IMR-90 (cell line): Measurements from ENCODE around the gene CSRP1. TPM values are rescaled to one million over a fixed set of nuclear protein-coding genes. Genes with fewer than 3 reads are reported as not detected.

ENCODE experiments used
- ATAC-seq: fragments of 200-7000 bp; cut with Tn5 transposase; 2 replicates; pipeline ENCODE4 v1.9.1; 2020; ENCODE audit warnings: low read depth, mild to moderate bottlenecking, moderate library complexity
- BruUV-seq: library from RNA; stranded (reverse); fragments of 400-500 nt; replicated peaks from 2 replicates; lab custom pipeline; 2021; lab: Mats Ljungman, UMichigan
- CTCF ChIA-PET: fragments of 300-600 bp; formaldehyde crosslinking; extraction: SDS; loops from one replicate; lab custom pipeline; 2021; ENCODE audit warnings: antibody characterized with exemption; lab: Yijun Ruan, JAX
- POLR2A ChIA-PET: fragments of 300-600 bp; sonication (Branson Sonifier 250); formaldehyde crosslinking; loops from one replicate; lab custom pipeline; 2022; ENCODE audit warnings: antibody characterized with exemption; ENCODE audit not compliant: unreplicated experiment; lab: Charles Lee
- DNase-seq: peaks from one replicate; pipeline ENCODE4 v3.0.0; 2013
- H2AFZ ChIP-seq: replicated peaks from 2 replicates; pipeline ENCODE3; 2013; ENCODE audit warnings: low read length, mild to moderate bottlenecking; ENCODE audit not compliant: poor library complexity
- H2AK5ac ChIP-seq: 2 replicates; pipeline ENCODE4 v1.6.1; 2013; ENCODE audit warnings: low read depth, low read length, inconsistent platforms
- H2AK9ac ChIP-seq: replicated peaks from 2 replicates; pipeline ENCODE3; 2013; ENCODE audit warnings: mild to moderate bottlenecking, low read depth, low read length, moderate library complexity; ENCODE audit not compliant: poor library complexity
- H2BK120ac ChIP-seq: 2 replicates; pipeline ENCODE4 v1.6.1; 2013; ENCODE audit warnings: low read depth, low read length, inconsistent platforms
- H2BK15ac ChIP-seq: 3 replicates; pipeline ENCODE4 v1.6.1; 2013; ENCODE audit warnings: low read depth, low read length, inconsistent platforms
- H2BK20ac ChIP-seq: 2 replicates; pipeline ENCODE4 v1.6.1; 2013; ENCODE audit warnings: low read depth, mild to moderate bottlenecking, inconsistent platforms, low read length, moderate library complexity
- H2BK5ac ChIP-seq: 2 replicates; pipeline ENCODE4 v1.6.1; 2013; ENCODE audit warnings: mild to moderate bottlenecking, low read depth, low read length, inconsistent platforms; ENCODE audit not compliant: poor library complexity, severe bottlenecking
- H3K14ac ChIP-seq: replicated peaks from 2 replicates; pipeline ENCODE4 v1.6.1; 2013; ENCODE audit warnings: low read depth, low read length, inconsistent platforms
- H3K18ac ChIP-seq: 2 replicates; pipeline ENCODE4 v1.6.1; 2013; ENCODE audit warnings: low read depth, low read length, control low read depth
- H3K23ac ChIP-seq: 2 replicates; pipeline ENCODE4 v1.6.1; 2013; ENCODE audit warnings: low read depth, low read length, inconsistent platforms
- H3K27ac ChIP-seq: 2 replicates; pipeline ENCODE4 v1.5.1; 2013; ENCODE audit warnings: mild to moderate bottlenecking, control low read depth, low read length; ENCODE audit not compliant: insufficient read depth
- H3K27me3 ChIP-seq: 2 replicates; pipeline ENCODE4 v1.6.1; 2013; ENCODE audit warnings: low read length; ENCODE audit not compliant: control insufficient read depth, insufficient read depth
- H3K36me3 ChIP-seq: 2 replicates; pipeline ENCODE4 v1.6.1; 2013; ENCODE audit warnings: low read length, mixed read lengths; ENCODE audit not compliant: control insufficient read depth, insufficient read depth
- H3K4ac ChIP-seq: 2 replicates; pipeline ENCODE4 v1.6.1; 2013; ENCODE audit warnings: low read depth, low read length, inconsistent platforms
- H3K4me1 ChIP-seq: 2 replicates; pipeline ENCODE4 v1.6.1; 2013; ENCODE audit warnings: low read length, mixed read lengths; ENCODE audit not compliant: control insufficient read depth, insufficient read depth
- H3K4me2 ChIP-seq: 2 replicates; pipeline ENCODE4 v1.6.1; 2013; ENCODE audit warnings: low read depth, mild to moderate bottlenecking, control low read depth, low read length, moderate library complexity
- H3K4me3 ChIP-seq: 2 replicates; pipeline ENCODE4 v1.5.1; 2013; ENCODE audit warnings: low read depth, mild to moderate bottlenecking, control low read depth, low read length, moderate library complexity; ENCODE audit not compliant: insufficient read depth
- H3K56ac ChIP-seq: 2 replicates; pipeline ENCODE4 v1.6.1; 2013; ENCODE audit warnings: low read length, inconsistent platforms; ENCODE audit not compliant: insufficient read depth; ENCODE audit errors: extremely low read depth
- H3K79me1 ChIP-seq, 2 experiments: 2 replicates each; pipeline ENCODE4 v1.6.1; 2013; ENCODE audit warnings: low read length in 2 of 2, inconsistent platforms in 1 of 2, low read depth in 1 of 2
- H3K9ac ChIP-seq: 2 replicates; pipeline ENCODE4 v1.6.1; 2013; ENCODE audit warnings: low read depth, low read length, control low read depth
- H3K9me1 ChIP-seq: 2 replicates; pipeline ENCODE4 v1.6.1; 2013; ENCODE audit warnings: low read length, inconsistent platforms; ENCODE audit not compliant: insufficient read depth
- H3K9me3 ChIP-seq: 2 replicates; pipeline ENCODE4 v1.6.1; 2013; ENCODE audit warnings: low read length; ENCODE audit not compliant: control insufficient read depth, insufficient read depth
- H4K20me1 ChIP-seq: 2 replicates; pipeline ENCODE4 v1.6.1; 2013; ENCODE audit warnings: low read length, inconsistent platforms; ENCODE audit not compliant: insufficient read depth
- H4K5ac ChIP-seq: 2 replicates; pipeline ENCODE4 v1.6.1; 2013; ENCODE audit warnings: mild to moderate bottlenecking, low read depth, low read length, control low read depth
- H4K8ac ChIP-seq, 2 experiments: 2 replicates each; pipeline ENCODE4 v1.6.1; 2013; ENCODE audit warnings: low read depth in 2 of 2, low read length in 2 of 2, control low read depth in 1 of 2, inconsistent platforms in 1 of 2
- H4K91ac ChIP-seq: 2 replicates; pipeline ENCODE4 v1.6.1; 2013; ENCODE audit warnings: low read depth, low read length, inconsistent platforms; ENCODE audit not compliant: insufficient read depth
- BHLHE40 ChIP-seq: fragments of 150-350 bp; IDR thresholded peaks from 2 replicates; pipeline ENCODE4 v1.6.1; 2016; ENCODE audit warnings: mild to moderate bottlenecking, low read depth, low read length
- CEBPB ChIP-seq: IDR thresholded peaks from 2 replicates; pipeline ENCODE4 v1.6.1; 2012; ENCODE audit warnings: low read depth, low read length, improper control_type of control experiment
- CHD1 ChIP-seq: IDR thresholded peaks from 2 replicates; pipeline ENCODE4 v1.6.1; 2012; ENCODE audit warnings: low read depth, low read length, improper control_type of control experiment
- FOS ChIP-seq: fragments of 150-350 bp; IDR thresholded peaks from 2 replicates; pipeline ENCODE4 v1.6.1; 2016; ENCODE audit warnings: low read depth, low read length
- MAZ ChIP-seq: IDR thresholded peaks from 2 replicates; pipeline ENCODE4 v1.6.1; 2012; ENCODE audit warnings: low read depth, mild to moderate bottlenecking, low read length, improper control_type of control experiment, moderate library complexity, borderline replicate concordance
- MXI1 ChIP-seq: IDR thresholded peaks from 2 replicates; pipeline ENCODE4 v1.6.1; 2012; ENCODE audit warnings: low read depth, mild to moderate bottlenecking, low read length, moderate library complexity, borderline replicate concordance
- NFE2L2 ChIP-seq: fragments of 150-350 bp; IDR thresholded peaks from 2 replicates; pipeline ENCODE4 v1.6.1; 2016; ENCODE audit warnings: low read depth, mild to moderate bottlenecking, low read length
- RAD21 ChIP-seq: IDR thresholded peaks from 2 replicates; pipeline ENCODE4 v1.6.1; 2012; ENCODE audit warnings: low read length, improper control_type of control experiment
- RCOR1 ChIP-seq: IDR thresholded peaks from 2 replicates; pipeline ENCODE4 v1.6.1; 2012; ENCODE audit warnings: mild to moderate bottlenecking, low read length, improper control_type of control experiment; ENCODE audit not compliant: insufficient replicate concordance
- RFX5 ChIP-seq: IDR thresholded peaks from 2 replicates; pipeline ENCODE4 v1.8.0; 2012; ENCODE audit warnings: low read depth, mild to moderate bottlenecking, low read length, moderate library complexity
- SMC3 ChIP-seq: fragments of 150-350 bp; IDR thresholded peaks from 2 replicates; pipeline ENCODE4 v1.6.1; 2016; ENCODE audit warnings: low read depth, mild to moderate bottlenecking, antibody characterized with exemption, low read length, moderate library complexity
- USF2 ChIP-seq: fragments of 150-350 bp; IDR thresholded peaks from 2 replicates; pipeline ENCODE4 v1.6.1; 2017; ENCODE audit warnings: mild to moderate bottlenecking, antibody characterized with exemption, low read length, low read depth
- WGBS, 2 experiments: methylation state at CpG; one replicate each; pipeline versions ENCODE4 v1.1.5 to v1.1.7; 2013; ENCODE audit warnings: missing lambda C conversion rate in 2 of 2; ENCODE audit not compliant: insufficient read length in 1 of 2; ENCODE audit errors: extremely low coverage in 2 of 2; 5-methylcytosine and 5-hydroxymethylcytosine counted together
- dilution Hi-C: fragments of 300-500 bp; cut with HindIII; formaldehyde crosslinking; loops from one replicate; pipeline ENCODE4 v1.14.3; 2018; ENCODE audit warnings: low sequenced_read_pairs; ENCODE audit not compliant: unreplicated experiment
- in situ Hi-C: fragments of 300-500 bp; cut with MboI; formaldehyde crosslinking; loops from 3 replicates; pipeline ENCODE4 v1.14.3; 2019; ENCODE audit warnings: low sequenced_read_pairs, inconsistent platforms, mixed read lengths
- intact Hi-C: fragments of 100-400 bp; cut with micrococcal nuclease; formaldehyde crosslinking; loops from 2 replicates; pipeline ENCODE4 v1.10.0; 2022
- polyA plus RNA-seq, 3 experiments: library from polyadenylated mRNA; depleted of rRNA; stranded (reverse); fragments of >200 nt; gene quantifications; 2 replicates each; pipeline ENCODE4 v1.2.3, GENCODE V29; 2012; ENCODE audit warnings: low replicate concordance in 1 of 3
- total RNA-seq: library from RNA; depleted of rRNA; stranded (reverse); fragments of >200 nt; gene quantifications from 2 replicates; pipeline ENCODE4 v1.2.3, GENCODE V29; 2012
- TF ChIP-seq, protein P1 (sequence below): conservative IDR thresholded peaks from 2 replicates; pipeline ENCODE4 v1.5.1; 2012; ENCODE audit warnings: mild to moderate bottlenecking, low read depth, low read length, improper control_type of control experiment

The CSRP1 gene
- total and polyA plus RNA-seq, 2 of the 4 experiments (the other 2 are of a cell fraction), result 1,037 to 1,498 TPM

GRCh38 chr1:201511941-201512539 lies 5.1 kb upstream of the CSRP1 start:
- in situ Hi-C loops, result loop anchor here (10.0 kb wide), 1 partner anchor 67 kb away; no protein-coding TSS in a partner anchor
- Histone ChIP-seq H3K4me3 (no peak overlapping the region), H3K4me1 (peaks cover 25% of the 10 kb centered on the region)

More at GRCh38 chr1:201511941-201512539, 5.1 kb upstream of the CSRP1 start:
- Histone ChIP-seq H2AK5ac (peak overlapping the region; percentile 30; the same call in 1 of the 2 replicates), H2BK20ac (peak overlapping the region; percentile 36), H3K36me3 (no peaks in the 10 kb centered on the region), H4K8ac (peak overlapping the region; percentile 73 to 94; a peak in 3 of 4 replicates), H3K27me3 (no peaks in the 10 kb centered on the region), H3K4ac (peak overlapping the region; percentile 27), H2BK5ac (peak overlapping the region; percentile 65), H3K79me1 (peaks cover 7 to 24% of the 10 kb centered on the region in 2 experiments; a peak in 2 of 4 replicates), H4K20me1 (no peaks in the 10 kb centered on the region), H2BK15ac (peak overlapping the region; percentile 62; the same call in 2 of the 3 replicates), H2AK9ac (peak overlapping the region; percentile 90), H3K14ac (peak overlapping the region; percentile 16), H3K18ac (peak overlapping the region; percentile 75), H3K23ac (peak overlapping the region; percentile 58; the same call in 1 of the 2 replicates), H2AFZ (peak overlapping the region; percentile 92), H3K56ac (no peak overlapping the region), H4K5ac (peak overlapping the region; percentile 66), H3K27ac (peak overlapping the region; percentile 63), H3K9ac (peak overlapping the region; percentile 43), H3K9me1 (peaks cover 19% of the 10 kb centered on the region), H2BK120ac (peak overlapping the region; percentile 87), H3K4me2 (peak overlapping the region; percentile 25), H4K91ac (peak overlapping the region; percentile 92), H3K9me3 (no peaks in the 10 kb centered on the region)
- no CpG with 5 or more reads among the region's 6 CpGs for WGBS, 2 experiments
- no peak for TF ChIP-seq CEBPB
- TF ChIP-seq RAD21, result no peak
- no peak for TF ChIP-seq BHLHE40
- no peak for TF ChIP-seq CHD1
- no peak for TF ChIP-seq RCOR1
- no peak for TF ChIP-seq FOS
- TF ChIP-seq MXI1, result no peak
- no peak for TF ChIP-seq NFE2L2
- no peak for TF ChIP-seq RFX5
- TF ChIP-seq, protein P1, sequence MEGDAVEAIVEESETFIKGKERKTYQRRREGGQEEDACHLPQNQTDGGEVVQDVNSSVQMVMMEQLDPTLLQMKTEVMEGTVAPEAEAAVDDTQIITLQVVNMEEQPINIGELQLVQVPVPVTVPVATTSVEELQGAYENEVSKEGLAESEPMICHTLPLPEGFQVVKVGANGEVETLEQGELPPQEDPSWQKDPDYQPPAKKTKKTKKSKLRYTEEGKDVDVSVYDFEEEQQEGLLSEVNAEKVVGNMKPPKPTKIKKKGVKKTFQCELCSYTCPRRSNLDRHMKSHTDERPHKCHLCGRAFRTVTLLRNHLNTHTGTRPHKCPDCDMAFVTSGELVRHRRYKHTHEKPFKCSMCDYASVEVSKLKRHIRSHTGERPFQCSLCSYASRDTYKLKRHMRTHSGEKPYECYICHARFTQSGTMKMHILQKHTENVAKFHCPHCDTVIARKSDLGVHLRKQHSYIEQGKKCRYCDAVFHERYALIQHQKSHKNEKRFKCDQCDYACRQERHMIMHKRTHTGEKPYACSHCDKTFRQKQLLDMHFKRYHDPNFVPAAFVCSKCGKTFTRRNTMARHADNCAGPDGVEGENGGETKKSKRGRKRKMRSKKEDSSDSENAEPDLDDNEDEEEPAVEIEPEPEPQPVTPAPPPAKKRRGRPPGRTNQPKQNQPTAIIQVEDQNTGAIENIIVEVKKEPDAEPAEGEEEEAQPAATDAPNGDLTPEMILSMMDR, result no peak
- TF ChIP-seq USF2, result no peak
- no peak for TF ChIP-seq MAZ
- TF ChIP-seq SMC3, result no peak
- intact Hi-C loops (loop anchor here (2.0 kb wide), 1 partner anchor 163 kb away; no protein-coding TSS in a partner anchor), dilution Hi-C loops (no loop called here)
- ATAC-seq, result peak; percentile 15
- CTCF ChIA-PET, result interaction anchor here (0.7 to 6.2 kb wide), 14 partner anchors 9 to 79 kb away, joined by 3 to 103 read pairs (median 8); partner anchors contain the start of gene PHLDA3
- POLR2A ChIA-PET, result interaction anchor here (0.6 to 1.1 kb wide), 2 partner anchors 44 to 93 kb away, joined by 4 to 5 read pairs; partner anchors contain the start of gene PHLDA3
- no peak for DNase-seq
- BruUV-seq, result no TSS peak
